Activated CD8-positive, alpha-beta memory T cell treated with anti-CD3 and anti-CD28 coated beads, Interleukin-2, amount 50 U/mL, for 4 hours (primary cell): ENCODE results near the gene DSTN.

ENCODE experiments used
- DNase-seq: peaks from one replicate; pipeline ENCODE4 v3.0.0-alpha.2; 2020

Gene DSTN

GRCh38 chr20:17625246-17626051, 55.6 kb downstream of the DSTN start:
- peak; percentile 9 for DNase-seq

DNA sequence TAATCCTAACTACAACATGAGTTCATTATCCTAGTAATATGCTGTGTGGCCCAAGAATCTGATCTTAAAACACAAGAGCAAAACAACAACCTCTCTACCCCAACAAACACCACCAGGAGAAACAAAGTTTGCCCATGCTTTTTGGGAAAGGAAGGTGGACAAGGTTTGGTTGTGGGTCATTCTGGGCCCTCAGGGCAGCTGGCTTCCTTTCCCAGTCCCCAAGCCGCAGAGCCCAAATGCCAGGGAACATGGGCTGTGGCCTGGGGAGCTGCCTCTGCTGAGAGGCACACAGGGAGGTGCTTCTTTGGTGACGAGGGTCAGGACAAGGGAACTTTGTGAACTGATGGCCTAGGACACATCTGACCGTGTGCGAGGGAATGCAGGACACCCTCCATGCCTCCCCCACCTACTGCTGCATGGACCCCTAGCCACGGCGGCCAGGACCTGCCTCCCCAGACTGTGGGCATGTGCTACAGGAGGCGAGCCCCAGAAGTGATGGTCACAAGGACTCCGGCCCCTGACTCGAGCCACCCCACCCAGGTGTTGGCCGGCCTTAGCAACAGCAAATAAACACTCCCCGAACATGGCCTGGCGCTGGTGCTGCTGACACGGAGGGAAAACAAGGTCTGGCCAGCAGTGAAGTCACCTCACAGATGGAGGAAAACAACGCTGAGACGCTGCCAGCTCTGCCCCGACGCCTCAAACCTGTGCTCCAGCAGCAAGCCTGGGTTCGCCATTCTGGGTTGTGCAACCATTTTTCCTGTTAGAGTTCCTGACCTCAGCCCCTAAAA, 56.5 kb downstream of the DSTN start:
- DNase-seq = peak; percentile 8

DNA sequence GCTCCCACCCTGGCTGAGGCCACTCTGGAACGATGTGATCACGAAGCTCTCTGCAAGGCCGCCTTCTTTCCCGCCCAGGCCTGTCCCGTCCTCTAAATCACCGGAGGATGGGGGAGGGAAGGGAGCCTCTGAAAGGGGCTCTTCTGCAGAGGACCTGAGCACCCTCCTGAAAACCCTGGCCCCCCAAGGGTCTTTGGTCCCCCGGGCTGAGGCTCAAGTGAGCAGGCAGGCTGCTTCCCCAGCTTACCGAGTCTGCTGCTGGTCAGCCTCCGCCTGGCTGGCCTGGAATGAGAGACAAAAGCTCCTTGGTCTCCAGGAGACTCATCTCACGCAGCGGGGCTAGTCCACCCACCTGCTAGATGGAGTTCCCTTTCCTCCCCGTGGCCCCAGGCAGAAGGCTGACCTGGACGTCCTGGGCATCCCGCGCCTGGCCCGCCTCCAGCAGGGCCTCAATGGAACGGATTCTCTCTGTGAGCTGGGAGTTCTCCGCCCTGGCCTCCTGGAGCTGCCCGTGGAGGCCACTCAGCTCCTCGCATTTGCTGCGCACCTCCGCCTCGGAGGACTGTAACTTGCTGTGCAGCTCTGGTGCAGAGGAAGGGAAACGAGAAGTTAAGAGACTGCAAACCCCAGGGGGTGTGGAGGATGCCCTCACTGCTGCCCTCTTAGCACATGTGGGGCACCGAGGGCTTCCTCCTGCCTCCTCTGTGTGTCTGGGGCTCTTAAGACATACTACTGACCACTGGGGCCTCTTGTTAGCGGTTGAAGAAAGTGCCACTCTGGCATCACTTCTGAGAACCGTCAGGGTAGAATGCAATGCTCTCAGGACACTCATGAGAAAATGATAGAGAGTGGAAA, 57.5 kb downstream of the DSTN start:
- no peak for DNase-seq

DNA sequence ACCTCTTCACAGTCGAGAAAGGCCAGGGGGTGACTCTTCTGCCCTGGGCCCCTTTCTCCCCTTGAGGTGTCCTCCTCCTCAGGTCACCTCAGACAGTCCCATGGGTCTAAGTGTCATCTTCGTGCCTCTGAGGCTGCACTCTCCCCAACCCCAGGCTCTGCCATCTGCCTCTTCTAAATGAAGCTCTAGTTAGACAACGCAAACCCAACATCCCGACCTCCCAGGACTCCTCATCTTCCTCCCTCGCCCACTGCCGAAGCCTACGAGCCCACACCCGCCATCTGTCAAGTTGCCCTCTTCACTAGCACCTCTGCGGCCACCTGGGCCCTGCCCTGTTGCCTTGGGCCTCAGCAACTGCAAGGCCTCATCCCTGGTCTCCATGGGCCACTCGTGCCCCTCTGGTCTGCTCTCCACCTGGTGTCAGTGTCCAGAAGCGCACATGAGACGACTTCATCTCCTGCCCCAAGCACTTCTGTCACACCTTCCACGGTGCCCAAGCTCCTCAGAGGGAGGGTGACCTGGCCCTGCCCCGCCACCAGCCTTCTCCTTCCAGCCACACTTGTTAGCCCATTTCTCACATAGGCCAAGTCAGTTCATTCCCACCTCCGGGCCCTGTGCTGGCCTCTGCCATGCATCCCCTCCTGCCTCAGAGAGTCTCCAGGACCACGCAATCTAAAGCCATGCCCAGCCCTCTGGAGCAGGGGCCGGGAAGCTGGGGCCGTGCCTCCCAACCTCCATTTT, 58.4 kb downstream of the DSTN start:
- no peak for DNase-seq

- DNase-seq = no peak
Observed at GRCh38 chr20:17629025-17629424, 59.1 kb downstream of the DSTN start.

DNA sequence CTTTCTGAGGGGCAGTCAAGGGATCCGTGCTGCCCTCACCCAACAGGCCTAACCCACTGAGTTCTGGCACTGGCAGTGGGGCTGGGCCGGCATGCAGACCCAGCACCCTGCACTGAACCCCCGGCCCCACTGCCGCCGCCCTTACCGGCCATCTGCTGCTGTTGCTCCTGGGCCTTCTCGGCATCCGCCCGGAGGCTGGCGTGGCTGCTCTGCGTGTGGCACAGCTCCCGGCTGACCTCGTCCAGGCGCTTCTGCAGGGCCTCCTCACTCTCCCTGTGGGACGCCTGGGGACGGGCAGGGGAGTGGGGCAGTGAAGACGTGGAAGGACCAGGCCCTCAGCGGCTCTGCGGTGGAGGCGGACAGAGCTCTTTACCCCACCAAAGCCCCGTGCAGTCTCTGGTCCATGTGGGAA, 59.8 kb downstream of the DSTN start:
- DNase-seq = no peak

- no peak for DNase-seq
Observed at GRCh38 chr20:17630151-17630805, 60.4 kb downstream of the DSTN start.

DNA sequence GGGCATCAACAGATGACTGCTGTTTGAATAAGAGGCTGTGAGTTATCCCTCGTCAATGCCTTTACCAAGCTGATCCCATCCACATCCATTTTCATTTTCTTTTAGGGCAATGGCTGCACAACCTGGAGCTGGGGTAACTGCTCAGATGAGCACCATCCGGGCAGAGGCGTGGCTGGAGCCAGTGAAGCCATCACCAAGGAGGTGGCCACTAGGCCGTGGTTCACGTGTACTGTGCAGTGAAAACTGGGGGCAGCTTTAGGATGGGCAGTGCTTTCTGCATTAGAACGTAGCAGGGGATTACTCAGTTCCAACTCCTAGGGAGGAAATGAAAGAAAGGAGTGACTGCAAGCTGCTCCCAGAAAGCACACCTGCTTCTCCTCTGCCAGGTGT, 60.9 kb downstream of the DSTN start:
- DNase-seq = no peak

DNA sequence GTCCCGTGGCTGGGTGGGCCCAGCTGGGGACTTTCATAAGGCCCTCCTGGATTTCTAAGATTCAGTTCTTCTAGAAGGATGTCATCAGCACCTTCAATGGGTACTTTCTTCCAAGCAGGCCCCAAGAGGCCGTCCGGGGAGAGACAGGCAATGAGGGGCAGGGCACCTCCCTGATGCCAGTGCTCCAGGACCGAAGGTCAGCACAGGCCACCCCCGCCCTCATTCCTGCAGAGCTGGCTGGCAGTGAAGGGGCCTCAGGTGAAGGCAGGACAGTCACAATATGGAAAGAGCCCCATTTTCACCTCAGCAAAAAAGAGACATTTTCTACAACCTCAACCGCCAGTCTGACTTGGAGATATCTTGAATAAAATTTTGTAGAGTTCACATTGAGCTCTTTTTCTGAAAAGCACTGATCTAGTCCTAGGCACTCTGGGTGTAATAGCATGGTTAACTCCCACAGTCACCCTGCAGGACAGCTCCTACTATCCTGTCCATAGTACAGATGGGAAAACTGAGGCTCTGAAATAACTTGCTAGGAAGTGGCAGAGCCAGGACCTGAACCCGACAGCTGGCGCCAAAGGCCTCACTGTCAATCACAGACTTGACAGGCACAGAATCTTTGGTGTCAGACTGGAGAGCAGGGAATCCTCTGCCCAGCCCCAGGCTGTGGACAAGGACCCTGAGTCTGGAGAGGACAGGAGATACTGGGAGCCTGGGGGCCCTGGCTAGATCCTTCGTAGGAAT, 61.9 kb downstream of the DSTN start:
- DNase-seq = no peak

DNA sequence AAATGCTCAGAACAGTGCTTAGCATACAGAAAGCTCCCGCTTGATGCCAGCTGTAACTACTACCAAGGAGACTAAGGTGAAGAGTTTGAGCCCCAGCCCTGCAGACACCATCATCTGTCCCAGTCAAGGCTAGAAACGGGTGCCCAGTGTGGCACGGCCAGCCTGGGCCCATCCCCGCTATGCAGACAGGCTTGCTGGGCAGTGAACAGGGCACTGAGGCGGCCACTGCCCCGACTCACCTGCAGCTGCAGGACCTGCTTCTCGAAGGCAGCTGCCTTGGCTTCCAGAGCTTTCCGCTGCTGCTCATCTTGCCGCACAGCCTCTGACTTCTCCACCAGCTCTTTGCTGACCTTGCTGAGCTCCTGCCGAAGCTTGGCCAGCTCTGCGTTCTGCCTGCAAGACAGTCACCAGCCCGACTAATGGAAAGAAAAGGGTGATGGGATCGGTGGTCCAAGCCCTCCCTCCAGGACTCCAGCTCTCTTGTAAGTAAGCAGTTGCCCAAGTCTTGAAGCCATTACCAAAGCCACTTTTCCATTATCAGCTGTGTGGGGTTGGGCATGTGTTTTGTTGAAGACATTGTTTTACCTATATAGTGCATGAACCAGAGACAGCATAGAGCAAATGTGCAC, 63.5 kb downstream of the DSTN start:
- DNase-seq = no peak

GRCh38 chr20:17633850-17634500, 64.1 kb downstream of the DSTN start:
- DNase-seq = no peak

DNA sequence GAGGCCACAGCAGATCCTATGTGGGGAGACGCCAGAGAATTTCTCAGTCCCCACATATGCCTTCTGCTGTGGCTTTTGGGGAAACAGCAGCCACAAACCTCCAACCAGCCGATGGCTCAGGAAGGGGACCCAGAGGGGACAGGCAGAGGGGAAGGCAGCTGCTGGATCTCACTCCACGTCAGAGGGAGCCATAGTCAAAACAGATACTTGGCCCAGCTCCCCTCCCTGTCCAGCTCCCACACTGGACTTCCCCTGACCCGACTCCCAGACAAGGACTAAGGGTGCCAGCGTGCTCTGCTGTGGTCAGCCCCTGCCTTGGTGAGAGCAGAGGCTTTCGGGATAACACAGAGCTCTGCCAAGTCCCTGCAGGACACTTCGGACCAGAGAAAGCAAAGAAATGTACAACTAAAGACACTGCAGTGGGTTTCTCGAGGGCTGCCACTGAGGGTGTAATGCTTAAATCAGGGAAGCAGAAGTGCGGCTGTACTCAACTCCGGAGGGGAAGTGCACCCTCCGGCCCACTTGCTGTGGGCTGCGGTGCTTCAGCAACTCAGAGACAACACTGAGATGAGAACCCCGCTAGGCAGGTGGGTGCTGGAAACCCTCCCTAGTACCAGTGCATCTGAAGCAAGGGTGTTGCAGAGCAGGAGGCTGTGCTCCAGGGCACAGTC, 64.9 kb downstream of the DSTN start:
- no peak for DNase-seq

DNA sequence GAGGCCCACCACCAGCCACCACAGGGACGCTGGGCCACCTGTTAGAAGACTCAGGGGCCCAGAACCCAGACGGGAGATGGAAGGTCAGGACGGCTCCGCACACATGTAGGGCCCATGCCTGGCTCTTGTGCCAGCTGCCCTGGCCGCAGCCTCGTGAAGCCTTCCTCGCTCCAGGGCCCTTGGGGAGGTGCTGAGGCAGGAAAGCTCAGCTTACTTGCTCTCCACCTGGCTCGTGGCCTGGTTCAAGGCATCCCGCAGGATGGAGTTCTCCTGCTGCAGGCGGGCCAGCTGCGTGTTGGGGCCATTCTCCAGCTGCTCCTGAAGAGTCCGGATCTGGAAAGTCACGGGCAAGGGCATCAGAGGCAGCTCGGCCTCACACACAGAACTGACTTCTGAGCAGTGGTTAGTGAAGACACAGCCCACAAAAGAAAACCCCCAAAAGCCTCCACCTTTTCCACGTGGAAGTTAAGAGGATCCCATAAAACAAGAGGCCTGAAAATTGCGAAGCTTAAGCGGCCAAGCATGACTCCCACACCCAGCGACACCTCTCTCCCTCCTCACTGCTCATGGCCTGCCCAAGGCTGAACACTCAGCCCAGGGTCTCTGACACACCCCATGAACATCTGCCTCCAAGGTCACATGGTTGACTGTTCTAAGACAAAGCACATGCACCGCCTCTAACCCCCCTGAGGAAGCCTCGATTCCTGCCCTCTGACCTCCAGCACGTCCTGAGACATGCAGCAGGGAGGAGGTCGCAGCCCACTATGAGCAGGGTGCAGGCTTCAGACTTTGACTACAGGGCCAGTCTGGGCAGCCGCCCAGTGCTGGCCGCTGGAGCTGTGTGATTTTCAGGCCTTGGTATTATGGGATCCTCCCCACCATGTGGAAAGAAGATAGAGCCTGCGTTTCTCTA, 65.7 kb downstream of the DSTN start:
- no peak for DNase-seq

DNA sequence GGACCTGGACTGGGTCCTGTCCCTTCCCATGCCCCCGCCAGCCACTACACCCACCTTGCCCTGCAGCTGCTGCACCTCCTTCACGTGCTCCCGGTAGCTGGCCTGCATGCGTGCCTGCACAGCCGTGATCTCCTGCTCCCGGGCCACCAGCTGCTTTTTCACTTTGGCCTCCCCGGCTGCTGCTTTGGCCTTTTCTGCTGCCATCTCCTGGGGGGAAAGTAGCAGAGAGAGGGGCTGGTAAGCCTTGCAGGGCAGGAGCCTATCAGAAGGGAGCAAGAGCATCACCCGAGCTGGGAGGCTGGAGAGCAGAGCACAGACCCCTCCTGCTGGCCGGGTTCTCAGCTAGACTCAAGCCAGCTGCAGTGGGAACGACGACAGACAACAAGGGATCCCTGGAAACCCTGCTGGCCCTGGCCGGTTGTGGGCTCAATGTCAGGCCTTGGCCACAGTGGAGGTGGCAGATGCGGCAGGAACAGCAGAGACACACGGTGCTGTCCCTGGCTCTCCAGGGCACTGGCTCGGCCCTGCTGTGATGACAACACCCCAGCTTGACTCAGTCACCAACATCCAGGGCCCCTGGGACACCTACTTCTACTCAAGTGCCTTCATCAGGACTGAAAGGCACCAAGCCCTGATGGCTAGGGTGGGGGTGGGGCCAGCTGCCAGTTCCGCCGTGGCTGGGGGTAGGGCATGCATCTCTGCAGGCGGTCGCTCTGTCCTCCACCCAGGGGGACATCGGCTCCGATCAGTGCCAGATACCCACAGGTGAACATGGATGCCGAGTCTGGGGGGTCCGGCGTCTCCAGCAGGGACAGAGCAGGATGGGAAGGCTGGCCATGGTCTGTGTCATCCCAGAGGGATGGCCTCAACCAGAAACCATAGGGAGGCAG, 66.9 kb downstream of the DSTN start:
- no peak for DNase-seq

GRCh38 chr20:17637413-17637780, 67.5 kb downstream of the DSTN start:
- DNase-seq = no peak

- no peak for DNase-seq
Observed at GRCh38 chr20:17637985-17638640, 68.2 kb downstream of the DSTN start.

DNA sequence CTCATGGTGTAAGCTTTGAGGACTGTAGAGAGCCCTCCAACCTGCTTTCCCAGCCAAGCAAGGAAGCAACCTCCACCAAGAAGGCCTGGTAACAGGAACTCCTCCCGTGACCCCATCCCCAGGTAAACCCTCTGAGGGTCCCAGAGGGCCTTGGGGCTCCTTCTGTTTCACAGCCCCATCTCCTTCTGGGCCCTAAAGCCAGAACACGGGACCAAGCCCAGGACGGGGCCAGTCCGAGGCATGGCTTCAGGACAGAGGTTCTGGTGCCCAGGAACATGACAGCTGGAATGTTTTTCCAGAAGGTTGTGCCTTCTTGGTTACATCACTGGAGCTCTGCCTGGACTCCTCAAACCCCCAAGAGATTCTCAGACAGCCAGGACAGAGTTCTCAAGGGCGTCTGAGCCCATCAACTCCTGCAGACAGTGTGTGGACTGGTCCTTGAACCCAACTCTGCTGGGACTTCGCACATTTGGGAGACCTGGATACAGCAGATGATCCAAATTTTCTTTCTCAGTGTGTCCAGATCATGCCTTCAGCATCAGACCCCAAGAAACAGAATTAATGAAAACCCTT, 69.0 kb downstream of the DSTN start:
- no peak for DNase-seq
